Endothelial cell of umbilical vein (primary cell): ENCODE data around the gene FAM180B. TPM values are rescaled to one million over a fixed set of nuclear protein-coding genes. Genes with fewer than 3 reads are reported as not detected.

ENCODE experiments used
- BruUV-seq: library from RNA; stranded (reverse); fragments of 400-500 nt; replicated peaks from 2 replicates; lab custom pipeline; 2021; lab: Mats Ljungman, UMichigan
- CTCF ChIA-PET: fragments of 300-600, 350-600 bp; sonication (Branson Sonifier 250); formaldehyde crosslinking; loops from one replicate; lab custom pipeline; 2021; ENCODE audit warnings: antibody characterized with exemption, inconsistent platforms; lab: Charles Lee
- POLR2A ChIA-PET: fragments of 300-600, 350-600 bp; sonication (Branson Sonifier 250); formaldehyde crosslinking; loops from one replicate; lab custom pipeline; 2021; ENCODE audit warnings: antibody characterized with exemption, inconsistent platforms; lab: Charles Lee
- DNase-seq: peaks from one replicate; pipeline ENCODE4 v3.0.0-alpha.2; 2011; ENCODE audit warnings: low read depth, low spot score
- FAIRE-seq: peaks from 2 replicates; lab custom pipeline; 2011; peaks lifted over from hg19 to GRCh38; lab: Jason Lieb, UNC
- H2AFZ ChIP-seq: 2 replicates; pipeline ENCODE4 v1.6.0; 2012; ENCODE audit warnings: low read depth, low read length, control low read depth, inconsistent platforms
- H3K27ac ChIP-seq: 2 replicates; pipeline ENCODE4 v1.5.1; 2011; ENCODE audit warnings: low read depth, mild to moderate bottlenecking, control low read depth, low read length, moderate library complexity; ENCODE audit not compliant: insufficient read depth
- H3K27me3 ChIP-seq, 2 experiments: 2 replicates each; pipeline versions ENCODE4 v1.6.0 to v1.6.1; 2011; ENCODE audit warnings: low read length in 2 of 2, mixed read lengths in 1 of 2; ENCODE audit not compliant: control insufficient read depth in 2 of 2, insufficient read depth in 2 of 2
- H3K36me3 ChIP-seq, 2 experiments: 2 replicates in 1 of 2; 3 replicates in 1 of 2; pipeline ENCODE4 v1.5.1; 2011; ENCODE audit warnings: low read length in 2 of 2, mild to moderate bottlenecking in 1 of 2, moderate library complexity in 1 of 2; ENCODE audit not compliant: control insufficient read depth in 2 of 2, insufficient read depth in 2 of 2; ENCODE audit errors: extremely low read depth in 1 of 2
- H3K4me1 ChIP-seq: 3 replicates; pipeline ENCODE4 v1.5.1; 2011; ENCODE audit warnings: mild to moderate bottlenecking, low read length; ENCODE audit not compliant: control insufficient read depth, insufficient read depth; ENCODE audit errors: extremely low read depth
- H3K4me2 ChIP-seq: 2 replicates; pipeline ENCODE4 v1.6.1; 2011; ENCODE audit warnings: low read length, control low read depth, mixed read lengths; ENCODE audit not compliant: insufficient read depth
- H3K4me3 ChIP-seq, 3 experiments: fragments of 200-600 bp in 1 of 3; sonication (generic), shearing (Covaris generic) in 1 of 3; replicated peaks in 1 of 3; 2 replicates each; pipeline ENCODE4 v1.5.1; 2011 to 2016; ENCODE audit warnings: control low read depth in 3 of 3, low read length in 3 of 3, mild to moderate bottlenecking in 2 of 3, inconsistent platforms in 1 of 3, low read depth in 1 of 3, moderate library complexity in 1 of 3; ENCODE audit not compliant: insufficient read depth in 1 of 3
- H3K79me2 ChIP-seq: 2 replicates; pipeline ENCODE4 v1.6.0; 2012; ENCODE audit warnings: low read length, inconsistent platforms; ENCODE audit not compliant: control insufficient read depth, insufficient read depth
- H3K9ac ChIP-seq: replicated peaks from 2 replicates; pipeline ENCODE3; 2011; ENCODE audit warnings: low read length, control low read depth; ENCODE audit not compliant: insufficient read depth; ENCODE audit errors: extremely low read depth
- H3K9me1 ChIP-seq: replicated peaks from 3 replicates; pipeline ENCODE4 v1.6.0; 2011; ENCODE audit warnings: mild to moderate bottlenecking, low read length; ENCODE audit not compliant: control insufficient read depth, insufficient read depth; ENCODE audit errors: extremely low read depth
- H3K9me3 ChIP-seq: replicated peaks from 2 replicates; pipeline ENCODE4 v1.5.1; 2012; ENCODE audit warnings: low read length, inconsistent platforms; ENCODE audit not compliant: control insufficient read depth, insufficient read depth
- H4K20me1 ChIP-seq: replicated peaks from 2 replicates; pipeline ENCODE3; 2011; ENCODE audit warnings: mild to moderate bottlenecking, low read length; ENCODE audit not compliant: control insufficient read depth, insufficient read depth; ENCODE audit errors: extremely low read depth
- EZH2 ChIP-seq: IDR thresholded peaks from 2 replicates; pipeline ENCODE4 v1.6.1; 2012; ENCODE audit warnings: borderline replicate concordance, low read depth, mild to moderate bottlenecking, moderate library complexity, low read length, inconsistent platforms; ENCODE audit not compliant: severe bottlenecking
- FOS ChIP-seq: IDR thresholded peaks from 2 replicates; pipeline ENCODE4 v1.6.1; 2011; ENCODE audit warnings: mild to moderate bottlenecking, low read length, moderate library complexity, borderline replicate concordance; ENCODE audit not compliant: insufficient read depth
- GATA2 ChIP-seq: IDR thresholded peaks from 2 replicates; pipeline ENCODE4 v1.7.0; 2011; ENCODE audit warnings: low read depth, mild to moderate bottlenecking, moderate library complexity, mixed read lengths, low read length; ENCODE audit not compliant: insufficient read length, insufficient read depth
- JUN ChIP-seq: IDR thresholded peaks from 2 replicates; pipeline ENCODE4 v1.6.1; 2011; ENCODE audit warnings: borderline replicate concordance, low read depth; ENCODE audit not compliant: insufficient read length, insufficient read depth
- MYC ChIP-seq: IDR thresholded peaks from one replicate; pipeline ENCODE4 v1.6.1; 2011; ENCODE audit warnings: mild to moderate bottlenecking, low read depth, low read length
- POLR2A ChIP-seq: IDR thresholded peaks from 2 replicates; pipeline ENCODE4 v1.6.1; 2012; ENCODE audit warnings: low read depth, mild to moderate bottlenecking, control low read depth, low read length
- POLR2AphosphoS5 ChIP-seq: IDR thresholded peaks from 2 replicates; pipeline ENCODE4 v1.6.1; 2012; ENCODE audit warnings: low read depth, mild to moderate bottlenecking, control low read depth, low read length, moderate library complexity; ENCODE audit not compliant: insufficient read depth
- dilution Hi-C: fragments of 300-500 bp; cut with MboI; formaldehyde crosslinking; loops from one replicate; pipeline ENCODE4 v1.15.0; 2019; ENCODE audit warnings: low sequenced_read_pairs; ENCODE audit not compliant: extremely low pct_ligation_motif_present
- intact Hi-C: fragments of 100-400 bp; cut with micrococcal nuclease; formaldehyde crosslinking; loops from one replicate; pipeline ENCODE4 v1.10.0; 2022
- polyA plus RNA-seq, 4 experiments: library from polyadenylated mRNA; depleted of rRNA in 3 of 4; stranded (reverse) in 3 of 4; unstranded in 1 of 4; fragments of >200 nt; gene quantifications; 2 replicates each; pipeline versions ENCODE4 v1.2.1 to v1.2.3, GENCODE V29; 2011 to 2012; ENCODE audit warnings: missing spikeins in 1 of 4
- total RNA-seq: library from RNA; stranded (reverse); gene quantifications from 2 replicates; pipeline ENCODE4 v1.2.3, GENCODE V29; 2021
- TF ChIP-seq, protein P1 (sequence below), 2 donors: IDR thresholded peaks; 1 replicate in 1 of 2; 2 replicates in 1 of 2; pipeline ENCODE4 v1.5.1; 2011; ENCODE audit warnings: low read length in 2 of 2, mild to moderate bottlenecking in 2 of 2, moderate library complexity in 2 of 2, control low read depth in 1 of 2, inconsistent platforms in 1 of 2, low read depth in 1 of 2; ENCODE audit not compliant: insufficient read depth in 1 of 2; ENCODE audit errors: extremely low read depth in 1 of 2
- TF ChIP-seq, protein P2 (sequence below): IDR thresholded peaks from 2 replicates; pipeline ENCODE4 v1.6.1; 2011; ENCODE audit not compliant: insufficient read depth, insufficient read length

The FAM180B gene
- total and polyA plus RNA-seq, 2 donors (not counting 3 experiments of a cell fraction or from before 2014, with no cell fraction given) = not detected

DNA sequence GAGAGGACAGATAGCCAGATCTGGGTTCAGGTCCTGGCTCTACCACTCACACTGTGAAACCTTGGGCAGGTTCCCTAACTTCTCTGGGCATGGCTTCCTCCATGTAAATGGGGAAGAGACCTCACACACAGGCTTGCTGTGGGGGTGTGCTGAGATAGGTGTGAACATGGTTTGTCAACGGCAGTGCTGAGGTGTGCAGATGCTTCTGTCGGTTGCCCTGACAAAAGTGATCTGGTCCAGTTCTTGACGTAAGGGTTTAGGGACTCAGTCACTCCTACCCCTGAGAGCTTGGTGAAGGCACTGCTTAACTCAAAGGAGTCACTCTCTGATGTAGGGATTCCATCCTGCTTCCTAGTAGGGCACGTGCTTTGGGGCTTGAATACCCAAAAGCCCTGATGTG, 5.8 kb downstream of the FAM180B start:
- Histone ChIP-seq H4K20me1 (no peaks in the 10 kb centered on the region), H3K9me1 (no peaks in the 10 kb centered on the region), H3K27me3 (peaks cover 32 to 40% of the 10 kb centered on the region in 2 experiments), H2AFZ (no peak overlapping the region), H3K9ac (no peak overlapping the region), H3K79me2 (no peaks in the 10 kb centered on the region), H3K36me3 (no peaks in the 10 kb centered on the region), H3K9me3 (no peaks in the 10 kb centered on the region), H3K27ac (no peak overlapping the region), H3K4me3 (no peak overlapping the region), H3K4me2 (no peak overlapping the region), H3K4me1 (peaks cover 10% of the 10 kb centered on the region)
- BruUV-seq = no TSS peak
- POLR2A ChIA-PET = interaction anchor here (0.5 kb wide), 1 partner anchor 126 kb away, joined by 4 read pairs; no protein-coding TSS in a partner anchor
- TF ChIP-seq GATA2 = no peak
- no peak for TF ChIP-seq JUN
- TF ChIP-seq FOS = no peak
- no peak for TF ChIP-seq MYC
- TF ChIP-seq, protein P1, sequence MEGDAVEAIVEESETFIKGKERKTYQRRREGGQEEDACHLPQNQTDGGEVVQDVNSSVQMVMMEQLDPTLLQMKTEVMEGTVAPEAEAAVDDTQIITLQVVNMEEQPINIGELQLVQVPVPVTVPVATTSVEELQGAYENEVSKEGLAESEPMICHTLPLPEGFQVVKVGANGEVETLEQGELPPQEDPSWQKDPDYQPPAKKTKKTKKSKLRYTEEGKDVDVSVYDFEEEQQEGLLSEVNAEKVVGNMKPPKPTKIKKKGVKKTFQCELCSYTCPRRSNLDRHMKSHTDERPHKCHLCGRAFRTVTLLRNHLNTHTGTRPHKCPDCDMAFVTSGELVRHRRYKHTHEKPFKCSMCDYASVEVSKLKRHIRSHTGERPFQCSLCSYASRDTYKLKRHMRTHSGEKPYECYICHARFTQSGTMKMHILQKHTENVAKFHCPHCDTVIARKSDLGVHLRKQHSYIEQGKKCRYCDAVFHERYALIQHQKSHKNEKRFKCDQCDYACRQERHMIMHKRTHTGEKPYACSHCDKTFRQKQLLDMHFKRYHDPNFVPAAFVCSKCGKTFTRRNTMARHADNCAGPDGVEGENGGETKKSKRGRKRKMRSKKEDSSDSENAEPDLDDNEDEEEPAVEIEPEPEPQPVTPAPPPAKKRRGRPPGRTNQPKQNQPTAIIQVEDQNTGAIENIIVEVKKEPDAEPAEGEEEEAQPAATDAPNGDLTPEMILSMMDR (IDR thresholded peaks at IDR 0.05; ENCODE audit: extremely low read depth in 1 of 2, insufficient read depth in 1 of 2, low read depth in 1 of 2, low read length in 2 of 2) = no peak
- TF ChIP-seq, protein P2, sequence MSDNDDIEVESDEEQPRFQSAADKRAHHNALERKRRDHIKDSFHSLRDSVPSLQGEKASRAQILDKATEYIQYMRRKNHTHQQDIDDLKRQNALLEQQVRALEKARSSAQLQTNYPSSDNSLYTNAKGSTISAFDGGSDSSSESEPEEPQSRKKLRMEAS = no peak
- no peak for TF ChIP-seq POLR2AphosphoS5
- TF ChIP-seq POLR2A = no peak
- no peak for TF ChIP-seq EZH2
- dilution Hi-C loops (no loop called here), intact Hi-C loops (no loop called here)
- FAIRE-seq (no peak), DNase-seq (no peak)
- CTCF ChIA-PET = interaction anchor here (0.6 to 1.3 kb wide), 3 partner anchors 25 to 180 kb away, joined by 3 to 5 read pairs (median 4); no protein-coding TSS in a partner anchor
